NCI-H2196 (cell line): Measurements from ENCODE around the gene RNF13.

ENCODE experiments used
- DNase-seq: peaks from one replicate; lab custom pipeline; 2025; ENCODE audit not compliant: unreplicated experiment; lab: John Stamatoyannopoulos, UW

Gene RNF13, protein sequence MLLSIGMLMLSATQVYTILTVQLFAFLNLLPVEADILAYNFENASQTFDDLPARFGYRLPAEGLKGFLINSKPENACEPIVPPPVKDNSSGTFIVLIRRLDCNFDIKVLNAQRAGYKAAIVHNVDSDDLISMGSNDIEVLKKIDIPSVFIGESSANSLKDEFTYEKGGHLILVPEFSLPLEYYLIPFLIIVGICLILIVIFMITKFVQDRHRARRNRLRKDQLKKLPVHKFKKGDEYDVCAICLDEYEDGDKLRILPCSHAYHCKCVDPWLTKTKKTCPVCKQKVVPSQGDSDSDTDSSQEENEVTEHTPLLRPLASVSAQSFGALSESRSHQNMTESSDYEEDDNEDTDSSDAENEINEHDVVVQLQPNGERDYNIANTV

DNA sequence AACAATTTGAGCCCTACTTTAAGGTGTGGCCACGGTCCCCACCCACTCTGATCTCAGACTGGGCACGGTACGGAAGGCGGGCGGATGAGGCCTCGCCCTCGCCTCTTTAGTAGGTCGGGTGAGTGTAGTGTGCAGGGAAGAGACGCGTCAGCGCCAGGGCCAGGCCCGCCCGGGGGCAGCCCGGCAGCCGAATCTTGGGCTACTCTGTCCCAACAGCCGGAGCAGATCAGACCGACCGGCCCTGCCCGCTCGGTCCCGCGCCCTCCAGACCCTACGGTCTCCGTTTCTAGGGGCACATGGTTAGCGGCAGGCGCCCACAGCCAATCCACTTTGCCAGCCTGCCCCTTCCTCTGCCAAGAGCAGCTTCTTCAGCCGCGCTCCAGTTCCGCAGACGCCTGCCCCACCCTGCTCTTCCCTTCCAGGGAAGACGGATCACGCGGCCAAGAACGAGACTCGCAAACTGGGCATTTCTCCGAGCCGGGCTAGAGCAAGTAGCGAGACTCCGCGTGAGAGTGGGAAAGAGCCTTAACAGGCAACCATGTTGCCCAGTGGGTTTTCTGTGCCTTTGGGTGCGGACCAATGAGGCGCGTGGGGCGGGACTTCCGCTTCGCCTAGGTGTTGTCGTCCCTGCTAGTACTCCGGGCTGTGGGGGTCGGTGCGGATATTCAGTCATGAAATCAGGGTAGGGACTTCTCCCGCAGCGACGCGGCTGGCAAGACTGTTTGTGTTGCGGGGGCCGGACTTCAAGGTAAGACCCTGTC is at the start of gene RNF13:
Gene RNF13, plus strand, starts transcription at position 610 of the 761 bp plus-strand sequence. CDS start 32,812 bp downstream, outside the sequence.
- DNase-seq: peak; percentile 94

DNA sequence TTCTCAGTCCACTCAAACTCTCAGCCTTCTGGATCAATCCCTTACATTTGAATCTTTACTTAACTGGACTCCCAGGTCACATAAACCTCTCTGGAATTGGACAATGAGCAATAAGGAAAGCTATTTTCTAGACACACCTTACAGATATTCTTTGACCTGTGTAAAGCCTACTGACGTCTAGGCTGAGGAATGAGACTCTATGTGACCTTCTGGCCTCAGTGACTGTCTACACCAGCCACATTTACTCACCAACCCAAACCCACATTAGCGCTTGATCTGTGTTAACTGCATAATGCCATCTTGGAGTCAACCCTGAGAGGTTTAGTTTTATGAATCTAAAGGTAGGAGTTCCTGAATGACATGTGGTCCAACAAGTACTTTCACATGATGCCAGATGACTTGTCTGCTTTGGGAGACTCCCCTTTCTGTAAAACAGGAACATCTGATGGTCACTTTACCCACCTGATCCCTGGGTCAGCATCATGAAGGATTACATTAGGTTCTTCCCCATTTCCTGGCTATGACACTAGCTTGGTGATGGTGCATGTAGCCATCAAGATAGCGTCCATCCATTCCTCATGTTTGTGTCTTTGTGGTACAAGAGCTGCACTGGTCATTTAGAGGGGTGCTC is 49.3 kb upstream of the RNF13 start:
- DNase-seq: no peak

DNA sequence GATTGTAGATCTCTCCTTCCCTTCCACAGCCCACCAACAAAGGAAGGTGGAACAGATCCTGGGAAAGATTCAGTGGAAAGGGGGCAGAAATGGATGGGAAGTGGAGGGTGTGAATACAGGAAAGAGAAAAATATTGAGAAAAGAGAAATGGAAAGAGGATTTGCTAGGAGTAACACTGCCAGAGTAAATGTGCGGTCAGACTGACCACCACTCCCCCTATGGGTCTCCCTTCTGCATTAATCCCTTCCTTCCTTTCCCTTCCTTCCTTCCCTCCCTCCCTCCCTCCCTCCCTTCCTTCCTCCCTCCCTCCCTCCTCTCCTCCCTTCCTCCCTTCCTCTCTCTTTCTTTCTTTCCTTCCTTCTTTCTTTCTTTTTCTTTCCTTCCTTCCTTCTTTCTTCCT is 48.7 kb upstream of the RNF13 start:
- no peak for DNase-seq

DNA sequence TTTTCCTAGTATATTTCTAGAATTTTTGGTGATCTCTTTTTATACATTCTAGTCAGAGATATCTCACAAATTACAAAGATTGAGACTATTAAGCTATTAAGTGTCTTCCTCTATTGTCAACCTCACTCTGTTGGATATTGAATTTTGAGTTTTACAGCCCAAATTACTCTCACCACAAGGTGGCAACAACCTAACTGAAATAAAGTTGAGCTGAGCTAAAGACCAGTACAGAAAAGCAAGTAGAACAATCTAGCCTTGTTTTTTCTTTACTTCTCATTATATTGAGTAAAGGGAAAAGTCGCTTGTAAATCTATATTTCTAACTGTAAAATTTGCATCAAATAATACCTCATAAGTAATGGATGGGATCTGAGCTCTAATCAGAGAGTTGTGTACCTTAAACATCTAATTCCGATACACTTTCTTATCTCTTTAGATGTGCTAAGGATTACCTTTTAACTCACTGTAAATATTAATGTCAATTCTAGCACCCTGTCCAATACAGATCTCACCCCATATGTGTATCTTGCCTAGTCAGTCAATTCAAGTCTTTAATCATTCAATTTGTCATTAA is 47.2 kb upstream of the RNF13 start:
- peak; percentile 19 for DNase-seq

DNA sequence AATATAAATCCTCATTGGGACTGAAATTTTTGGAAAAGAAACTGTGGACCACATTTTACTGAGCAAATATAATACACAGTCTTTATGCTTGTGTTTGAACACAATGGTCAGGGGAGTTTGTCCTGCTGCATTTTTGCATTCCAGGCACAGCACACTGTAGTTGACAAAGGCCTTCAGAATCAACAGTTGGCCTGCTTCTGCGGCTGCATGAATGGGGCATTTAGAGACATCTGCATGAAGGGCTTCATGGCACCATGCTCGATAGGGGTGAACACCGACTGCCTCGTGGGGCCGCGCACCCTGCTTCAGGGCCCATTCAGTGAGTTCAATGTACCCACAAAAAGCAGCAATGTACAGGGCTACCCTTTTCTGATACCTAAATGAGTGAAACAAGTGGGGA is 45.3 kb upstream of the RNF13 start:
- no peak for DNase-seq

DNA sequence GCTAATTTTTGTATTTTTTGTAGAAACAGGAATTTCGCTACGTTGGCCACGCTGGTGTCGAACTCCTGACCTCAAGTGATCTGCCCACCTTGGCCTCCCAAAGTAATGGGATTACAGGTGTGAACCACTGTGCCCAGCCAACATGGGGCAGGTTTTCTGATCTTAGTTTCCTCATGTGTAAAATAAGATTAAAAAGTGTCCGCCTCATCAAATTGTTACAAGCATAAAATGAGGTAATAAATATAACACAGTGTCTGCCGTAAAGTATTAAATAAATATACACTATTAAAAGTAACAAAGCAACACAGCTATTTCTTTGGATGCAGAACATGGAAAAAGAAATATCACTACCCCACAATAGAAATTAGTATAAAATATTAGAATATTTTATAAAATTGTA is 44.3 kb upstream of the RNF13 start:
- no peak for DNase-seq

DNA sequence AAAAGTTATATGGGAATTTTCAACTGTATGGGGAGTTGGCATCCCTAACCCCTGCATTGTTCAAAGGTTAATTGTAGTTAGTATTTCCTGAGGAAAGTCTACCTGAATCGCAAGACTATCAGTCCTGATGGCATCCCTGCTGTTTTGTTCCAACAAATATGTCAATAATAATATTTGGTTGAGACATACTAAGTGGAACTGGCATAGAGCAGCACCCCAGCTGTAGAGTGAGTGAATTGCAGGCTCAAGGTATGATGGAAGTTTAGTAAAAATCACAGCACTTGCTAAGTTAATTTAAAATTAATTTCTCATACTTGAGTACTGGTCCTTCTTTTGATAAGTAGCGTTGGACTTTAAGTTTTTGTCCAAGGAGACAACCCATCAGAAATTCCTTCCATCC is 42.8 kb upstream of the RNF13 start:
- no peak for DNase-seq

DNA sequence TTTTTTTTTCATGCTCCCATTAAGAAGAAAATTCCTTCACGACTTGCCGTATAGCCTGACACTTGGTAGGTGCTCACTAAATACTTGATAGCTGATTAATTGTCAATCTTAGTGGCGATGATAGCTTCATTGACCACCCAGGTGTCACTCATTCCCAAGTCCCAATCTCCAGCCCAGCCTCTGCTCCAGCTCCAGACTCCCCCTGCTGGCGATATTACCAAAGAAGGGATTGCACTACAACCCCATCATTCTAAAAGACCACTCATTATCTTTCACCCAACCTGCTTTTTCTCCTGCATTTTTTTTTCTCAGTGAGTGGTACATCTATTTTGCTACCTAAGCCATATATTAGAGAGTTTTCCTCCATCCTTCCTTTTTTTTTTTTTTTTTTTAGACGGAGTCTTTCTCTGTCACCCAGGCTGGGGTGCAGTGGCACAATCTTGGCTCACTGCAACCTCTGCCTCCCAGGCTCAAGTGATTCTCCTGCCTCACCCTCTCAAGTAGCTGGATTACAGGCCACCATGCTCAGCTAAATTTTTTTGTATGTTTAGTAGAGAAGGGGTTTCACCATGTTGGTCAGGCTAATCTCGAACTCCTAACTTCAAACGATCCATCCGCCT is 41.3 kb upstream of the RNF13 start:
- DNase-seq: peak; percentile 71

DNA sequence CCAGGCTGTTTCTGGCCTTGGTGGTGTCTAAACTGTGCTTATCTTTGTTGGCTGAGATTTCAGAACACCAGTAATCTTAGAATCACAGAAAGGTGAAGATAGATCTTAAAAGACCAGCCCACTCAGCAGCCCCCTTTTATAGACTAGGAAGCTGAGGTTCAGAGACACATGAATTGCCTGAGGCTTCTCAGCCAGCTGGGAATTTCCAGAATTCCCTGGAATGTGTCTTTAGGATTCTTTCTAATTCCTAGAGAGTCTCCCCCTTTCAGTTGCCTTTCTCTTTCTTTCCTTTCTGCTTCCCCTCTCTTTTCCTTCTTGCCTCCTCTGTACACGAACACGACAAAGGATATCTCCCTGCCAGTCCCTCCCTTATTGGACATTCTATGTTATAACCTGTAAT is 40.2 kb upstream of the RNF13 start:
- DNase-seq: no peak

DNA sequence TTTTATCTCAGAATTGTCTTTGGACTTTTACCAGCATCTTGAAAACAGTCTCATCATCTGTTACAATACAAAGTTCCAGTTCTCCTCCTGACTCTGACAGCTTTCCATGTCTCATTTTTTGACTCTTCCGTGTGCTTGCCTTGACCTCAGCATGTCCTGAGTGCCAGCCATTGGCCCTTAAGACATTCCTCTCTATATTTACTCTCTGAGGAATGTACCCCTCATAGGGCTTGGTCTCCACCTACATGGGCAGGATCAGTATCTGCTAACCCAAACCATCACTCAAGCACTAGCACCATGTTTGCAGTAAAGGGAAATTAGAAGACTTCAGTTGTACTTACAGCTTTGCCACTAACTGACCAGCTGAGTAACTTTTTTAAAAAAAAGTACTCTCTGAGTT is 36.8 kb upstream of the RNF13 start:
- no peak for DNase-seq

DNA sequence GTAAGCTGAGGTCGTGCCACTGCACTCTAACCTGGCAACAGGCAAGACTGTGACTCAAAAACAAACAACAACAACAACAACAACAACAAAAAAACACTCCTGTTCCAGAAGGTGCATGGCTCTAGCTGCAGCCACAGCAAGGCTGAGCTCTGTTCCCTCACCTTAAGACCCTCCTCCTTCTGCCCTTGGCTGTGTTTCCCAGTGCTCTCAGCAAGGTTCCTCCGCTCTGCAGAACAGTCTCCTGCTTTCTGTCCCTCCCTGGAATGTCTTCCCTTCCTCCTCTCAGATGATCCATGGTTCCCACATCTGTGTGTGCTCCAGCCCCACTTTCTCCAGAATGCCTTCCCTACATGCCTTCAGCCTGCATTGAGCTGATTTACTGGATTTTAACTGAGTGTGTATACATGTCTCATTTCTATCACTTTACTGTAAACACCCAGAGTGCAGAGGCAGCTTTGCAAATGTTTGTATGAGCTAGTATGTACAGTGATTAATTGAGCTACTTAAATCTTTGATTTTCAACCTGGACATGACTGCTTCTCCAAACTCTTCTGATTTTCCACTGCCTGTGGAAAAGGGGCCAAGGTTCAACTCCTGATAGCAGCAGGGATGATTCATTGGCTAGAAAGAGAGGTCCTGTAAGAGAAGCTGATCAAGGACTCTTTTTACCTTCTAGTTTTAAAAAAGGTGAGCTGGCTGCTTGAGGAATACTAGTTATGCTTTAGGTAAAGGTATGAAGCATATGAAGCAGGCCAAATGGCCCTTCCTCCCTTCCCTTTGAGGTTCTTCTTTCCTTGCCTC is 35.4 kb upstream of the RNF13 start:
- no peak for DNase-seq

DNA sequence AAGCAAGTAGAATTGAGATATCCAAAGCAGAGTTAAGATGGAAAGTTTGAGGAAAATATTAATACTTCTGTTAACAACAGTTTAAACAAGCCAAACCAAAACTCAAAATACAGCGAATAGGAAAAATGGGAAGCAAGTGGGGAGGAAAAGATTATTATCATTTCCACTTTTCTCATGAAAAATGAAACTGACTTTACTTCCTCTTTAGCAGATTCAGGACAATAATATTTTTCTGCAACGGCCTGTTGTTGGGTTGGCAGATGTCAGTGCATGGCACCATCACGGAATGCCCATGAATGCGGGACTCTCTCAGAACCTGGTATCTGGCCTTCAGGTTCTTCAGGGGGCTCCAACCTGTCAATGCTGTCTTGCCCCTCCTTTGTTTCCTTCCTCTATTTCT is 31.8 kb upstream of the RNF13 start:
- DNase-seq: no peak

DNA sequence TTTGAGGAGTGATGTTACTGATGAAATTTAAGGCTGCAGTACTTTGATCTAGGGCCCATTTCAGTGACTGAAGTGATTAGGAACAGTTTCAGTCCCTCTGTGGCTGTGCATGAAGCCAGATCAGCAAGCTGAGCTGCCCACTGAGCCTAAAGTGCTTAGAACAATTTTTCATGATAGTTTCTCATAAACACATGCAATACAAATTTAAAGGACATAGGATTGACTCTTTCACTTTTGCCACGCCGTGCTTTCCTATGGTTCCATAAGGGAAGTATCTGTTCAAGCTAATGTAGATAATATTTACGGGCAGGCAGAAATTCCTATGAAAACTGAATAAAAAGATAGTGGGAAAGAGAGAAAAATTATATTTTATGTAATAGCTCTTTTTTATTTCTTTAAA is 31.3 kb upstream of the RNF13 start:
- DNase-seq: no peak

DNA sequence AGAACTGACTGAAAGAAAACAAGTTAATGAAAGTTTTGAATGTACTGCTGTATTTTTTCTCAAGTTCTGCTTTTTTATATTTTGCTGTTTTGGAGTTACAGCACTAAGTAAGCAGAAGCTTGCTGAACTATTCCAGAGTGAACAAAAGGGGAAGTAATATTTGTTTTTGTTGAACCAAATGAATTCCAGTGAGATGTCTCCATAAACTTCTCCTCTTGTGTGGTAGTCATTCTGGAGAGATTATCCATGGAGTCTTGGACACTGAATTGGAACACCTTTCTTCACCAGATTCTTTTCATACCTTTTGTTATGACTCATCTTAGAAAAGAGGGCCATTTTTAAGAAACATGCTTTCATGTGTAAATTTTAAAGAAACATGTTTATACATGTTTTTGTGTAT is 29.4 kb upstream of the RNF13 start:
- no peak for DNase-seq

DNA sequence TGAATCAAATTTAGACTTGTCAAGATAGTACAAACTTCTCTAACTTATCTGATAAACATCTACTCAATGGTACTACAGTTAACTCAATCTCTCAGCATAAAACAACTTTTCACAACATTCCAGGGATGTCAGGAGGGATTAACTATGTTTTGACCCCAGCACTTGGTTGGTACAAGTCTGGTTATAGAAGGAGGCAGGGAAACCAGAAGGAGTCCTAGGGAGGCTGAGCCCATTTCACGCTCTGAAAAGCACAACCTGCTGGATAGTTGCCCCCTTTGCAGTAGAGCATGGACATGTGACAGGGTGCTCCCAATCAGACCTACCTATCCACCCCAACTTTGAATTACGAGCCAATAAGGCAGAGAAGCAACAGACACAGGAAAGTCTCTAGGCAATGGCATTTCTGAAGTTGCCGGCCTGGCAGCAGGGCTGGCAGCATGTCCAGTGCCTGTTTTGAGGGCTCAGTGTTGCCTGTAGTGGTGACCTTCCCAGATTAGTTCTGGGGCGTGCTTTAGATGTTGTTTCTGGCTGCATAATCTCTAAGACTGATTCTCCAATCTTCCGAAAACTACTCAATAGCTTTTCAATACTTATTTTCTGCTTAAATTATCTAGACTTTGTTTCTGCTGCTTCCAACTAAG is 28.8 kb upstream of the RNF13 start:
- no peak for DNase-seq

DNA sequence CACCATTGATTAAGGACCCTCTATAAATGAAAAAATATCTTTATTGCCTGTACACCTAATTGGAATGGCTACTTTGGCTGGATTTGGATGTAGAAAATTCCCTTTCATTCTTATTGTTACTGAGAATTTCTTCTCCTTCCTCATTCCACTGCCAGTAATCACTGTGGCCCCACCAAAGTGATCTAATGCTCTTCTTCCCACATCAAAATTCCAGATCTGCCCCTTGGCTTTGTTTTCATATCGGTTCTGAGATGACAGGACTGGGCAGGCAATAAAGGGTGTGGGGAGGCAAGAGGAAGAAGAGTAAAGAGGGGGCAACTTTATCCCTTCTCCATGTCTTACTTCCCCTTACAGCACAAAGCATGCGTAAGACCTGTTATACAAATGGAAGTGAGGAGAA is 22.7 kb upstream of the RNF13 start:
- DNase-seq: no peak

DNA sequence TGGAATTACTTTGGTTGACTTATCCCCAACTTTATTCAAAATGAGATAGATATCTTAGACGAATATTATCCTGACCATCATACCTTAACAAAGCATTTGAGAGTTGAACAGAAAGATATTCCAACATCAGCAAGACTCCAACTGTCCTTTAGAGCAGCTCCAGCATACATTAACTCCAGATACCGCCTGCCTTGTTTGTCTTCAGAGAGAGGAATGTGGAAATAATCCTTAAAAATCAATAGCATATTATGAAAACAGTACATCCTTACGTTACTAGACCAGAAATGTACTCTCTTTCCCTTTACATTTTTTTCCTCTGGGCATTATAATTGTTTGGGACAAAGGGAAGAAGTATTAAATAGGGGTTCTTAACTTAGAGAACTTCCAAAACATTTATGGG is 22.3 kb upstream of the RNF13 start:
- no peak for DNase-seq

DNA sequence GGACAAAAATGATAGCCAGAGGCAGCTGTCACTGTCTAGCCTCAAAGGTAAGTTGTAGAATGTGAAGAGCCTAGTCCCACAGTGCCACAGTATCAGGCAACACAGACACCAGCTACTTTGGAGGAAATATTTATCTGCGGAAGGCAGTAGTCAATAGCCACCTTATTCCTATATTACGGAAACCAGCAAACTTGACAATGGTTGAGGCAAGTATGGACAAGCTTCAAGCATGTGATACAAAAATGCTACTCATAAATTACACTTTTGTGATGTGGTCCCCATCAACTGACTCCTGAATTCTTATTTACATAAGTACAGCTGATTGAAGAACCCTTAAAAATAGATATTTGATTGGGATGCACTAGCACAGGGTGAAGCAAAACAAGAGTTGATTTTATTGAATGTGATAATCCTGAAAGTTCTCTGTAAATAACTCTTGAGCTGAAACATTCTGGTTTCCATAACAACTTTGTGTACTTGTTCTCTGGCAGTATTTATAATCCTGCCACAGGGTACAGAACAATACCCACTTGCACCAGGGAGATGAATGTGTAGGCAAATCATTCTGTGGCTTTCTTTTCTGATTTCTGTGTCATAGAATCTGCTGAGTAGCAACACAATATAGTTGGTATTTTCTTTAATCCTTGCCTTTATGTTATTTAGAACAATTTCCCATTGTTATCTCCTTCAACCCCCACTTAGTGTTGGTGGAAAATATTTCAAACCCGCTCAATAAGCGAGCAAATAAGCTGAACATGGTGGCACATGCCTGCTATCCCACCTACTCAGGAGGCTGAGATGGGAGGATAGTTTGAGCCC is 20.4 kb upstream of the RNF13 start, which contains the start of gene ANKUB1:
Gene ANKUB1, minus strand, starts transcription at position 103 of the 819 bp plus-strand sequence. CDS start 188 bp downstream, outside the sequence.
- no peak for DNase-seq

DNA sequence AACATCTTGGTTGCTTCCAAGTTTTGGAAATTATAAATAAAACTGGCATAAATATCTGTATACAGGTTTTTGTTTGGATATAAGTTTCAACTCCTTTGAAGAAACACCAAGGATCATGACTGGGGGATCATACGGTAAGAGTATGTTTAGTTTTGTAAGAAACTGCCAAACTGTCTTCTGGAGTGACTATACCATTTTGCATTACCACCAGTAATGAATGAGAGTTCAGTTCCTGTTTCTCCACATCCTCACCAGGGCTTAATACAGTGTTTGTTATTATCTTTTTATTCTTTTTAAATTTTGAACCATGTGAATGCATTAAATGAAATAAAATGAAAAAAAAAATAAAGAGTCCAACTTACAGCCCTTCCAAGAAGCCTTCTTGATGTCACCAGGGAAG is 17.0 kb upstream of the RNF13 start:
- DNase-seq: no peak
